Suprapubic skin (tissue), 3 donors: ENCODE results near the gene SCG2.

Experiments
- CTCF ChIP-seq, 2 donors: fragments of 200-600 bp in 1 of 2; fragments of 450-650 bp in 1 of 2; sonication (generic) in 1 of 2; IDR thresholded peaks; one replicate each; pipeline ENCODE4 v1.5.1; 2016 to 2019; ENCODE audit warnings: antibody characterized with exemption in 2 of 2, mild to moderate bottlenecking in 1 of 2, moderate library complexity in 1 of 2
- EP300 ChIP-seq: sonication (generic); formaldehyde crosslinking; IDR thresholded peaks from one replicate; pipeline ENCODE4 v1.6.1; 2017; ENCODE audit warnings: antibody characterized with exemption

- TF ChIP-seq CTCF (IDR thresholded peaks at IDR 0.05) (no peak), EP300 (no peak)
These were observed 19.7 kb upstream of the SCG2 start for GRCh38 chr2:223621901-223622300.
